Activated naive CD8-positive, alpha-beta T cell treated with anti-CD3 and anti-CD28 coated beads, Interleukin-2, amount 10 ng/mL, durations not matched to agents 7 days and 5 days (primary cell): ENCODE results near the gene ZNF787. TPM values are rescaled to one million over a fixed set of nuclear protein-coding genes. Genes with fewer than 3 reads are reported as not detected.

Experiments used
- ATAC-seq: fragments of 150-1000 bp; cut with Tn5 transposase; one replicate; pipeline ENCODE4 v1.10.0; 2021; ENCODE audit warnings: low read depth, moderate library complexity
- POLR2A ChIA-PET: fragments of 350-600 bp; sonication (Branson Sonifier 250); formaldehyde crosslinking; loops from one replicate; lab custom pipeline; 2021; ENCODE audit warnings: antibody characterized with exemption; lab: Charles Lee
- DNase-seq: peaks from one replicate; pipeline ENCODE4 v3.0.0; 2021
- H3K27ac Mint-ChIP-seq: one replicate; pipeline ENCODE4 v1.8.0; 2022; ENCODE audit warnings: mild to moderate bottlenecking, mixed read lengths
- H3K27me3 Mint-ChIP-seq: one replicate; pipeline ENCODE4 v1.8.0; 2022; ENCODE audit warnings: mild to moderate bottlenecking, moderate library complexity, mixed read lengths
- H3K36me3 Mint-ChIP-seq: one replicate; pipeline ENCODE4 v1.8.0; 2021; ENCODE audit warnings: mild to moderate bottlenecking, mixed read lengths
- H3K4me1 Mint-ChIP-seq: one replicate; pipeline ENCODE4 v1.8.0; 2021; ENCODE audit warnings: mixed read lengths
- H3K4me3 Mint-ChIP-seq: one replicate; pipeline ENCODE4 v1.8.0; 2022; ENCODE audit warnings: mild to moderate bottlenecking, moderate library complexity, mixed read lengths
- H3K9me3 Mint-ChIP-seq: one replicate; pipeline ENCODE4 v1.8.0; 2021; ENCODE audit warnings: mixed read lengths
- total RNA-seq, 2 experiments: library from RNA; stranded (reverse); gene quantifications; one replicate each; pipeline ENCODE4 v1.2.3, GENCODE V29; 2021

Gene ZNF787
- total RNA-seq, 2 experiments from 2014 or later: 29.1 to 32.2 TPM

GRCh38 chr19:56124578-56124977 is 3.5 kb upstream of the ZNF787 start:
- H3K36me3 Mint-ChIP-seq: no peaks in the 10 kb centered on the region
- DNase-seq (no peak), ATAC-seq (no peak)
- peak overlapping the region; percentile 69 for H3K27ac Mint-ChIP-seq
- peaks cover 1% of the 10 kb centered on the region for H3K9me3 Mint-ChIP-seq
- POLR2A ChIA-PET: no interaction called here
- peaks cover 17% of the 10 kb centered on the region for H3K4me1 Mint-ChIP-seq
- no peaks in the 10 kb centered on the region for H3K27me3 Mint-ChIP-seq
- peak overlapping the region; percentile 45 for H3K4me3 Mint-ChIP-seq

- no peaks in the 10 kb centered on the region for H3K36me3 Mint-ChIP-seq
- no peaks in the 10 kb centered on the region for H3K27me3 Mint-ChIP-seq
- H3K4me3 Mint-ChIP-seq: no peak overlapping the region
Measured at GRCh38 chr19:56123266-56123891, 2.3 kb upstream of the ZNF787 start.

DNA sequence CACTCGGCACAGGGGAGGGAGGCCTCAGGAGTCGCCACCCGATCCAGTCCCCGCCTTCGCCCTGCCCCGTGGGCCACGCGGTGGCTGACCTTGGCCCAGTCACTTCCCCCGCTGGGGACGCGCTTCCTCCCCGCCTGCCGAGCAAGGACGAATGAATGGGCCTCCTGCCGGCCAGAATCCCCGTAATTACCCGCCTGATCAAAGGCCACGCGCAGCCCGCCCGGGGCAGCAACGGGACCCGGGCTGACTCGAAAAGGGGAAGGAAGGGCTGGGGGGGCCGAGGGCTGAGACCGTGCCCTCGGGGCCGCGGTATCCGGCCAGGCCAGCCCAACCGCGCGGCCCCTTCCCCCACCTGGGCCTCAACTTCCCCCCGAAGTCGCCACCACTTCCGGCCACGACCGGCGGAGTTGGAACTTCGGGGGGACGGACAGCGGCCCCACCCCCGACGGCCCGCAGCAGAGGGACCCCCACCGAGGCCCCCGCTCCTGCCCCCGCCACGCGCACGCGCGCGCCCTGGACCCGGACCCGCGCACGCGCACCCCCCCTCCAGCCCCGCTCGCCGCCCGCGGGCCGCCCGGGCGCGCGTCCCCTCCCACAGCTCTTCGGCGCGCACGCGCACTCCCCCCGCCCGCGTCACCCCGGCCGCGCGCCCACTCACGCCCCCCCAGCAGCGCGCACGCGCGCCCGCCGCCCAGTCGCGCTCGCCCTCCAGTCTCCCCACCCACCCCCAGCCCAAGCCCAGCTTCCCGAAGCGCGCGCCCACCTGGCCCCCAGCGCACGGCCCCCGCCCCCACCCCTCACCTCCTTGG is 520 bp downstream of the ZNF787 start:
- peaks cover 1% of the 10 kb centered on the region for H3K9me3 Mint-ChIP-seq
- peak overlapping the region; percentile 92 for H3K4me3 Mint-ChIP-seq
- H3K27ac Mint-ChIP-seq: peak overlapping the region; percentile 96
- peaks cover 27% of the 10 kb centered on the region for H3K4me1 Mint-ChIP-seq
- H3K27me3 Mint-ChIP-seq: no peaks in the 10 kb centered on the region
- POLR2A ChIA-PET: interaction anchor here (0.6 to 2.6 kb wide), 8 partner anchors 8 to 194 kb away, joined by 3 to 35 read pairs (median 4); partner anchors contain the start of genes ZNF444 and ZSCAN5A
- ATAC-seq (peak; percentile 25), DNase-seq (peak; percentile 90)
- no peaks in the 10 kb centered on the region for H3K36me3 Mint-ChIP-seq

More at GRCh38 chr19:56123266-56123891, 2.3 kb upstream of the ZNF787 start:
- peaks cover 1% of the 10 kb centered on the region for H3K9me3 Mint-ChIP-seq
- no peak overlapping the region for H3K27ac Mint-ChIP-seq
- peaks cover 25% of the 10 kb centered on the region for H3K4me1 Mint-ChIP-seq
- DNase-seq (no peak), ATAC-seq (no peak)
- POLR2A ChIA-PET: no interaction called here

DNA sequence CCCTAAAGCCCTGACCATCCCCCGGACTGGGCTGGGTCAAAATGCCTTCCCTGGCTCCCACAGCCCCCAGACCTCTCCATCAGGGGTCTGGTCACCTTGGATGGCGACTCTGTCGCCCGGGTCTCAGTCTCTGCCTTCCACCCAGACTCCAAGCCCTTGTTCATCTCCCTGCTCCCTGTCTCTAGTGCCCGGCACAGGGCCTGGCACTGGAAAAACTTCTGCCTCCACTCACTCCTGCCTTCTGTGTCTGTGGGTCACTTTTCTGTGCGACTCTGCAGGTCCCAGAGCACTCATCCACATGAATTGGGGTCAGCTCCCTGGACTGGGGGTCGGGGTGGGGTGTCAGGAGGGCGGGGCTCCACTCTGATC is 1.1 kb downstream of the ZNF787 start:
- H3K27ac Mint-ChIP-seq: peak overlapping the region; percentile 91
- ATAC-seq: no peak
- DNase-seq: no peak
- peaks cover 27% of the 10 kb centered on the region for H3K4me1 Mint-ChIP-seq
- no peaks in the 10 kb centered on the region for H3K27me3 Mint-ChIP-seq
- H3K4me3 Mint-ChIP-seq: peak overlapping the region; percentile 91
- POLR2A ChIA-PET: interaction anchor here (1.8 to 2.1 kb wide), 2 partner anchors 19 to 20 kb away, joined by 4 to 11 read pairs; partner anchors contain the start of gene ZNF444
- H3K9me3 Mint-ChIP-seq: peaks cover 1% of the 10 kb centered on the region
- H3K36me3 Mint-ChIP-seq: no peaks in the 10 kb centered on the region

- peak overlapping the region; percentile 91 for H3K27ac Mint-ChIP-seq
- H3K36me3 Mint-ChIP-seq: no peaks in the 10 kb centered on the region
- H3K27me3 Mint-ChIP-seq: no peaks in the 10 kb centered on the region
- peaks cover 1% of the 10 kb centered on the region for H3K9me3 Mint-ChIP-seq
- peak overlapping the region; percentile 91 for H3K4me3 Mint-ChIP-seq
- ATAC-seq (no peak), DNase-seq (no peak)
- H3K4me1 Mint-ChIP-seq: peaks cover 28% of the 10 kb centered on the region
- POLR2A ChIA-PET: interaction anchor here (1.8 to 2.1 kb wide), 2 partner anchors 19 to 21 kb away, joined by 4 to 11 read pairs; partner anchors contain the start of gene ZNF444
Measured at GRCh38 chr19:56119582-56119978, 1.5 kb downstream of the ZNF787 start.

DNA sequence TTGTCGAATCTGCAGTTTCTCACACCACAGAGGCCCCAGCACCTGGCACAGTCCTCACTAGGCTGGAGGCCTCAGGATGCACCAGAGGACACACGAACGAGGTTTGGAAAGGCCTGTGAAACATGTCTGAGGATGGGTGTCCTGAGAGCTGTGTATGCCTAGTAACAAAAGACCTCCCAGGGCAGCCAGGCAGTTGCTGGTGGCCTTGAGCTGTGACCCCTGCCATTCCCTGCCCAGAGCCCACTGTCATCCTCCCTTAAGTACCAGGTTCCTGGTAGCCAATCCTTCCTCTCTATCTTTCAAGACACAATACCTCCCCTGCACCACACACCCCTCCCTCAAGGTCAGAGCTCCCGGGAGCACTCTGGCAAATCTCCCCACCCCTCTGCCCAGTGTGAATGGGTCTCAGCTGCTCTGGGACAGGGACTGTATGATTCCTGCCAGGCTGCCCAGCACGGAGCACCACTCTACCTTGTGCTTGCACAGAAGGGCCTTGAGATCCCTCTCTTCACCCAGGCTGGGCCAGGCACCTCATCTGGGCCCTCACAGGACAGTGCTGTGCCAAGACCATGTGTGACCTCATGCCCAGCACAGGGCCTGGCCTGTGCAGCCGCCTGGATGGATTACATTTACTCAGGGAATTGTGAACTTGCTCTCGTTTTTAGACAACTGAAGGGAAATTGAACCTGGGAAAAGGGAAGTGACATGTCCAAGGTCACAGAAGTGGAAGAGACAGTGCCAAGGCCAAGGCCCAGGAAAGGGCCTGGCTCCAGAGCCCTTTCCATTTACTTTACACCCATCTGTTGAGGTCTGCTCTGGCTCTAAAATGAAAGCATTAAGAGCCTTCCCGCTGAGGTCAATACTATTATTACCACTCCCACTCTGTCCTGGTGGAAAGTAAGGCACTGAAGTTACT is 2.2 kb downstream of the ZNF787 start:
- DNase-seq: no peak
- Mint-ChIP-seq H3K27me3 (no peaks in the 10 kb centered on the region), H3K9me3 (peaks cover 1% of the 10 kb centered on the region), H3K27ac (peak overlapping the region; percentile 91), H3K4me3 (peak overlapping the region; percentile 91), H3K36me3 (no peaks in the 10 kb centered on the region), H3K4me1 (peaks cover 28% of the 10 kb centered on the region)
- POLR2A ChIA-PET: interaction anchor here (1.8 kb wide), 1 partner anchor 21 kb away, joined by 4 read pairs; the partner anchor contains the start of gene ZNF444
- ATAC-seq: no peak

- ATAC-seq: no peak
- no peak for DNase-seq
- Mint-ChIP-seq H3K27ac (no peak overlapping the region), H3K9me3 (no peaks in the 10 kb centered on the region), H3K4me3 (no peak overlapping the region), H3K4me1 (peaks cover 32% of the 10 kb centered on the region), H3K27me3 (no peaks in the 10 kb centered on the region), H3K36me3 (peaks cover under 1% of the 10 kb centered on the region)
- POLR2A ChIA-PET: no interaction called here
Measured at GRCh38 chr19:56117889-56118288, 3.2 kb downstream of the ZNF787 start.

GRCh38 chr19:56117376-56117884 is 3.7 kb downstream of the ZNF787 start:
- Mint-ChIP-seq H3K27me3 (no peaks in the 10 kb centered on the region), H3K4me1 (peaks cover 35% of the 10 kb centered on the region), H3K9me3 (no peaks in the 10 kb centered on the region), H3K36me3 (peaks cover 2% of the 10 kb centered on the region), H3K27ac (no peak overlapping the region), H3K4me3 (no peak overlapping the region)
- ATAC-seq (no peak), DNase-seq (no peak)
- POLR2A ChIA-PET: no interaction called here

GRCh38 chr19:56116606-56117005 is 4.5 kb downstream of the ZNF787 start:
- Mint-ChIP-seq H3K27ac (peak overlapping the region; percentile 18), H3K9me3 (no peaks in the 10 kb centered on the region), H3K27me3 (no peaks in the 10 kb centered on the region), H3K4me3 (no peak overlapping the region), H3K4me1 (peaks cover 33% of the 10 kb centered on the region), H3K36me3 (peaks cover 2% of the 10 kb centered on the region)
- POLR2A ChIA-PET: no interaction called here
- ATAC-seq: no peak
- no peak for DNase-seq

DNA sequence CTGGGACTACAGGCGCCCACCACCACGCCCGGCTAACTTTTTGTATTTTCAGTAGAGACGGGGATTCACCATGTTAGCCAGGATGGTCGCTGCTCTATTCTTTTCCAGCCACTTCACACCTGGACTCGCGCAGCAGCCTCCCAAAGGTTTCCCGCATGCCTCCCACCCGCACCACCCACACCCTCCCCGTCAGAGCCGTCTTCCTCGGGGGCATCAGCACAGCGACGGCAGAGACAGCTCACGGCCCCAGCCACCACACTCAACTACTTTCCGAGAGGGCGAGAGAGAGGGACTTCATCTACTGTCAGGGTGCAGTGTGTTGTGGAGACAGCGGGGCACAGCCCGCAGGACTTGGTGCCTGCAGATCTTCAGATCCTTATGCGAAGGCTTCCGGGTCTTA is 5.6 kb downstream of the ZNF787 start:
- POLR2A ChIA-PET: no interaction called here
- H3K4me3 Mint-ChIP-seq: no peak overlapping the region
- H3K27ac Mint-ChIP-seq: no peak overlapping the region
- H3K4me1 Mint-ChIP-seq: peaks cover 32% of the 10 kb centered on the region
- DNase-seq: no peak
- no peak for ATAC-seq
- H3K36me3 Mint-ChIP-seq: peaks cover 2% of the 10 kb centered on the region
- no peaks in the 10 kb centered on the region for H3K9me3 Mint-ChIP-seq
- H3K27me3 Mint-ChIP-seq: no peaks in the 10 kb centered on the region

GRCh38 chr19:56114778-56115110 is 6.4 kb downstream of the ZNF787 start:
- DNase-seq (no peak), ATAC-seq (no peak)
- Mint-ChIP-seq H3K4me3 (no peak overlapping the region), H3K4me1 (peaks cover 28% of the 10 kb centered on the region), H3K27me3 (no peaks in the 10 kb centered on the region), H3K27ac (peak overlapping the region; percentile 64), H3K9me3 (no peaks in the 10 kb centered on the region), H3K36me3 (peaks cover 4% of the 10 kb centered on the region)
- POLR2A ChIA-PET: no interaction called here

- Mint-ChIP-seq H3K27me3 (no peaks in the 10 kb centered on the region), H3K4me1 (peaks cover 23% of the 10 kb centered on the region), H3K4me3 (no peak overlapping the region), H3K9me3 (no peaks in the 10 kb centered on the region), H3K27ac (peak overlapping the region; percentile 64), H3K36me3 (peaks cover 4% of the 10 kb centered on the region)
- no peak for DNase-seq
- no peak for ATAC-seq
- POLR2A ChIA-PET: no interaction called here
Measured at GRCh38 chr19:56114051-56114777, 6.9 kb downstream of the ZNF787 start.
